ENCODE measurements around the gene CATSPER3. TPM values are rescaled to one million over a fixed set of nuclear protein-coding genes. Genes with fewer than 3 reads are reported as not detected.

Gene CATSPER3
- total RNA-seq, 4 donors from 2014 or later = 0.22 to 1.9 (median 0.70) TPM

DNA sequence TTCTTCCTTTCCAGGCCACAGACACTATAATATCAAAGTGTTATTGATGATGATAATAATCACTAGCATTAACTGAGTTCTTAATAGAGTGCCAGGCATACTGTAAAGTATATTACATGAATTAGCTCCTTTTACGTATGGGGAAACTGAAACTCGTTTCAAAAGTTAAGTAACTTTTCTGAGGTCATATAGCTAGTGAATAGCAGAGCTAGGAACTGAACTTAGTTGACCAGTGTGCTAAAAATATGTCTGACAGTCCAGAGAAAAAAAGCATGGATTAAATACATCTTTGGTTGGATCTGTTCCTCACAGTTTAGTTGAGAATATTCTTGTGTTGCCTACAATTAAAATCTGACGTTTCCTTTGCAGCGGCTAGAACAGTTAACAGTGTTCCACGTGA is 18.4 kb upstream of the CATSPER3 start:
- Histone ChIP-seq H3K36me3 (no peaks in the 10 kb centered on the region), H3K4me3 (no peak overlapping the region), H3K4me1 (peaks cover 18 to 27% of the 10 kb centered on the region in 2 donors), H3K27me3 (no peaks in the 10 kb centered on the region), H3K27ac (peak overlapping the region; percentile 59 to 66 (median 60)), H3K9me3 (no peaks in the 10 kb centered on the region)
- intact Hi-C loops (cut with DNase I; ENCODE audit: low total_unique reads) (no loop called here), in situ Hi-C loops (cut with MboI; ENCODE audit: low sequenced_read_pairs in 4 of 4) (no loop called here)
- TF ChIP-seq, protein P1, sequence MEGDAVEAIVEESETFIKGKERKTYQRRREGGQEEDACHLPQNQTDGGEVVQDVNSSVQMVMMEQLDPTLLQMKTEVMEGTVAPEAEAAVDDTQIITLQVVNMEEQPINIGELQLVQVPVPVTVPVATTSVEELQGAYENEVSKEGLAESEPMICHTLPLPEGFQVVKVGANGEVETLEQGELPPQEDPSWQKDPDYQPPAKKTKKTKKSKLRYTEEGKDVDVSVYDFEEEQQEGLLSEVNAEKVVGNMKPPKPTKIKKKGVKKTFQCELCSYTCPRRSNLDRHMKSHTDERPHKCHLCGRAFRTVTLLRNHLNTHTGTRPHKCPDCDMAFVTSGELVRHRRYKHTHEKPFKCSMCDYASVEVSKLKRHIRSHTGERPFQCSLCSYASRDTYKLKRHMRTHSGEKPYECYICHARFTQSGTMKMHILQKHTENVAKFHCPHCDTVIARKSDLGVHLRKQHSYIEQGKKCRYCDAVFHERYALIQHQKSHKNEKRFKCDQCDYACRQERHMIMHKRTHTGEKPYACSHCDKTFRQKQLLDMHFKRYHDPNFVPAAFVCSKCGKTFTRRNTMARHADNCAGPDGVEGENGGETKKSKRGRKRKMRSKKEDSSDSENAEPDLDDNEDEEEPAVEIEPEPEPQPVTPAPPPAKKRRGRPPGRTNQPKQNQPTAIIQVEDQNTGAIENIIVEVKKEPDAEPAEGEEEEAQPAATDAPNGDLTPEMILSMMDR (IDR thresholded peaks at IDR 0.05 in 4 of 5, conservative IDR thresholded peaks at IDR 0.05 in 1 of 5) = no peak
- DNase-seq (no peak), ATAC-seq (peak in 1 of 2 donors; percentile 55)

DNA sequence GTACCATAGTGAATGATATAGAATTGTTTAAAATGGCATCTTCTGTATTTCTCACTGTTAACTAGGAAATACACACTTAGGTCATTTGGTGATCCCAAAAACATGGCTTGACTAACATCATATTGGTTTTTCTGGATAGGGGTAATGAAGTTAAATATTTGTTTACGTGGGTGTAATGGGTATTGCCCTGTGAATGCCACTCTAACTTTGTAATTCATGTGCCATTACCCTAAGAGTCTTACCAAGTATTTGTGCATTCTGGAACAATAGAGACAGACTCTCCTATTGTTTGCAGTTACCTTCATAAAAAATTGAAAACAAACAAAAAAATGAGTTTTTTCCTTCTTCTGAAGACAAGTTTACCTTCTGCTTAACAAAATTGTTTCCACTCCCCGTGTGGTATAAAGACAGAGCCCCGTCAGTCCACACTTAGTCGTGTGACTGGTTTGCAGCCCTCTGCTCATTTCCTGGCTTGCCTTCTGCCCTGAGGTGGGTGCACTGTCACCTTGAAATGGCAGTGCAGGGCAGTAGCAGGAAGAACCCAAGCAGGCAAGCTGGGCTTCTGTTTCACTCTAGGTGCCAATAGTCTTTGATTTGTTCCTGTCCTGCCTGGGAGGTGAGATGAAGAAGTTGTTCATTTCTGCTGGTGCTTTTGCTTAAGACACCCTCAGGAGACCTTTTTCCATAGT is 9.6 kb upstream of the CATSPER3 start:
- H3K27me3 ChIP-seq = no peaks in the 10 kb centered on the region
- DNase-seq = no peak
- H3K4me1 ChIP-seq = peaks cover 3 to 14% of the 10 kb centered on the region in 2 donors
- TF ChIP-seq, protein P1 (IDR thresholded peaks at IDR 0.05 in 4 of 5, conservative IDR thresholded peaks at IDR 0.05 in 1 of 5) = no peak
- no peak for TF ChIP-seq POLR2A (IDR thresholded peaks at IDR 0.05)
- no peak for ATAC-seq
- H3K27ac ChIP-seq = no peak overlapping the region
- peaks cover 0 to 23% of the 10 kb centered on the region in 2 donors for H3K36me3 ChIP-seq
- H3K4me3 ChIP-seq = no peak overlapping the region
- no peaks in the 10 kb centered on the region for H3K9me3 ChIP-seq
- in situ Hi-C loops (cut with MboI; ENCODE audit: low sequenced_read_pairs in 4 of 4) (no loop called here), intact Hi-C loops (cut with DNase I; ENCODE audit: low total_unique reads) (no loop called here)

DNA sequence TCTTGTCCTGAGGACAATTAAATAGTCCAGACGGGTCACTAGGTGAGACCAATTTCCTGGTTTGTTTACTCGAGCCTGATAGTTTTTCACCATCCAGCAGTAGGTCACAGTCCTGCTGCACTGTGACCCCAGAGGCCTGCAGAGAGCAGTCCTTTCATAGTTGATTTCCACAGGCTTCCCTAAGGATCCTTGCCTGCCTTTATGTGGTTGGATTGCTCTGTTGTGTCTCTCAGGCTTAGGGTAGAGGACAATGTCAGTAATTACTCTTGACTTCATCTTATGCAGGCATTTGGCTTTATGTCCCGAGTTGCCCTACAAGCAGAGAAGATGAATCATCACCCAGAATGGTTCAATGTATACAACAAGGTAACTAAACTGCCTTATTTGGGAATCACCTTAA is 9.0 kb upstream of the CATSPER3 start:
- ATAC-seq = no peak
- intact Hi-C loops (cut with DNase I; ENCODE audit: low total_unique reads) = no loop called here

GRCh38 chr5:134963098-134963497 is 4.6 kb upstream of the CATSPER3 start:
- Histone ChIP-seq H3K4me3 (no peak overlapping the region), H3K9me3 (no peaks in the 10 kb centered on the region), H3K36me3 (peaks cover 0 to 33% of the 10 kb centered on the region in 2 donors), H3K27me3 (no peaks in the 10 kb centered on the region), H3K27ac (no peak overlapping the region), H3K4me1 (peaks cover 6 to 10% of the 10 kb centered on the region in 2 donors)
- TF ChIP-seq, protein P1 (IDR thresholded peaks at IDR 0.05 in 4 of 5, conservative IDR thresholded peaks at IDR 0.05 in 1 of 5) = no peak
- TF ChIP-seq POLR2A (IDR thresholded peaks at IDR 0.05) = no peak
- no peak for DNase-seq
- intact Hi-C loops (cut with DNase I; ENCODE audit: low total_unique reads) (no loop called here), in situ Hi-C loops (cut with MboI; ENCODE audit: low sequenced_read_pairs in 4 of 4) (no loop called here)
- no peak for ATAC-seq

More for the DNA sequence above, 9.0 kb upstream of the CATSPER3 start:
- H3K27ac ChIP-seq = no peak overlapping the region
- DNase-seq = no peak
- in situ Hi-C loops (cut with MboI; ENCODE audit: low sequenced_read_pairs in 4 of 4) = no loop called here
- no peak overlapping the region for H3K4me3 ChIP-seq
- H3K27me3 ChIP-seq = no peaks in the 10 kb centered on the region
- H3K4me1 ChIP-seq = peaks cover 3 to 14% of the 10 kb centered on the region in 2 donors
- no peak for TF ChIP-seq POLR2A (IDR thresholded peaks at IDR 0.05)
- TF ChIP-seq, protein P1 (IDR thresholded peaks at IDR 0.05 in 4 of 5, conservative IDR thresholded peaks at IDR 0.05 in 1 of 5) = no peak
- peaks cover 0 to 23% of the 10 kb centered on the region in 2 donors for H3K36me3 ChIP-seq
- H3K9me3 ChIP-seq = no peaks in the 10 kb centered on the region

All from gastrocnemius medialis (tissue), 4 donors.